Measurements from ENCODE around the gene LINGO1. TPM values are rescaled to one million over a fixed set of nuclear protein-coding genes. Genes with fewer than 3 reads are reported as not detected.
A peak's percentile ranks its signal among the peaks of the same experiment; 100 is the strongest.

LINGO1 gene
- total and polyA plus RNA-seq, 9 of the 15 experiments (the other 6 are each of a cell fraction or from before 2014, with no cell fraction given), result 0.07 to 15.3 (median 2.1) TPM

- no peaks in the 10 kb centered on the region for H3K9me3 ChIP-seq (replicated peaks; ENCODE audit: control insufficient read depth, insufficient read depth, low read depth, low read length)
- H3K27ac ChIP-seq (ENCODE audit: extremely low read depth, low read depth, low read length), result no peak overlapping the region
- no peak overlapping the region for H2AFZ ChIP-seq (ENCODE audit: low read depth, low read length)
- BruUV-seq (replicated peaks), result no TSS peak
- DNase-seq (ENCODE audit: extremely low read depth in 1 of 4, low spot score in 3 of 4), result no peak
- no peak for FAIRE-seq
- H3K9me1 ChIP-seq (ENCODE audit: control insufficient read depth, insufficient read depth, low read length), result no peaks in the 10 kb centered on the region
- no peak overlapping the region for H3K4me3 ChIP-seq
- in situ Hi-C loops (cut with MboI) (no loop called here), intact Hi-C loops (cut with micrococcal nuclease) (no loop called here)
- no peak overlapping the region for H3K4me2 ChIP-seq (ENCODE audit: insufficient read depth, low read length)
- ATAC-seq, result no peak
- ChIA-PET POLR2A (interaction anchor here (0.6 kb wide), 1 partner anchor 58 kb away, joined by 3 read pairs; no protein-coding TSS in a partner anchor), CTCF (ENCODE audit: low intra/inter-chr PET ratio) (no interaction called here)
- H3K4me1 ChIP-seq (replicated peaks in 1 of 2; ENCODE audit: control insufficient read depth in 2 of 2, insufficient read depth in 2 of 2, low read length in 2 of 2), result peaks cover 0 to 7% of the 10 kb centered on the region in 2 experiments; a peak in 1 of 5 replicates
- peaks cover 21 to 77% of the 10 kb centered on the region in 2 experiments for H3K27me3 ChIP-seq (ENCODE audit: control insufficient read depth in 2 of 2, insufficient read depth in 2 of 2, low read length in 2 of 2)
- 0 out of 4 replicates have a peak overlapping the region, but pooled peaks of 1 of the 2 experiments have one; percentile 51 for H3K9ac ChIP-seq (ENCODE audit: insufficient read depth in 1 of 2, low read depth in 2 of 2, low read length in 2 of 2)
- H4K20me1 ChIP-seq (replicated peaks; ENCODE audit: control insufficient read depth, insufficient read depth, low read length), result 0 out of 2 replicates have a peak, but pooled peaks cover 5% of the 10 kb centered on the region
- no peak for TF ChIP-seq U2AF2 (optimal IDR thresholded peaks at IDR 0.05; ENCODE audit: low read depth, low read length)
- no peak for TF ChIP-seq EWSR1 (IDR thresholded peaks at IDR 0.05; ENCODE audit: borderline replicate concordance, low read depth, partially characterized antibody)
- TF ChIP-seq GTF2E2 (tag; IDR thresholded peaks at IDR 0.05), result no peak
- TF ChIP-seq JUN (IDR thresholded peaks at IDR 0.05; ENCODE audit: borderline replicate concordance, low read depth, low read length), result no peak
- no peak for TF ChIP-seq JUN (CRISPR knock-in tag; IDR thresholded peaks at IDR 0.05; ENCODE audit: borderline replicate concordance)
- TF ChIP-seq BCOR (IDR thresholded peaks at IDR 0.05), result no peak
- no peak for TF ChIP-seq RCOR1 (IDR thresholded peaks at IDR 0.05; ENCODE audit: borderline replicate concordance in 1 of 2, low read depth in 2 of 2, low read length in 2 of 2)
- TF ChIP-seq NFRKB (IDR thresholded peaks at IDR 0.05; ENCODE audit: low read depth), result no peak
- no peak for TF ChIP-seq MAX (CRISPR knock-in tag; IDR thresholded peaks at IDR 0.05)
- no peak for TF ChIP-seq ATF1 (CRISPR knock-in tag; IDR thresholded peaks at IDR 0.05)
- TF ChIP-seq ATF1 (tag; IDR thresholded peaks at IDR 0.05), result no peak
- TF ChIP-seq ZNF695 (CRISPR knock-in tag; IDR thresholded peaks at IDR 0.05), result no peak
- TF ChIP-seq CTCFL (IDR thresholded peaks at IDR 0.05; ENCODE audit: borderline replicate concordance, insufficient read depth, low read depth, low read length, poor library complexity, severe bottlenecking), result no peak
- no peak for TF ChIP-seq ATF3 (IDR thresholded peaks at IDR 0.05)
- TF ChIP-seq ATF3 (CRISPR knock-in tag; conservative IDR thresholded peaks at IDR 0.05), result no peak
- TF ChIP-seq ZNF324 (CRISPR knock-in tag; IDR thresholded peaks at IDR 0.05), result no peak
- no peak for TF ChIP-seq KDM2B (CRISPR knock-in tag; IDR thresholded peaks at IDR 0.05)
- TF ChIP-seq PRMT5 (CRISPR knock-in tag; IDR thresholded peaks at IDR 0.05), result no peak
- no peak for TF ChIP-seq EP300 (IDR thresholded peaks at IDR 0.05; ENCODE audit: low read length)
- no peaks in the 10 kb centered on the region for H3K36me3 ChIP-seq (ENCODE audit: control insufficient read depth, insufficient read depth, low read length)
- no peaks in the 10 kb centered on the region for H3K79me2 ChIP-seq (ENCODE audit: control insufficient read depth, insufficient read depth, low read length)
- 2% methylated on average over 5 of the region's 5 CpGs for WGBS (ENCODE audit: insufficient coverage, low coverage, missing lambda C conversion rate)
Measured at GRCh38 chr15:77675806-77676415, 43.2 kb upstream of the LINGO1 start.
